ENCODE results near the gene PNLIPRP2. TPM values are rescaled to one million over a fixed set of nuclear protein-coding genes. Genes with fewer than 3 reads are reported as not detected.

Gene PNLIPRP2
- total RNA-seq, 2 donors from 2014 or later = 0.64 to 0.79 TPM

DNA sequence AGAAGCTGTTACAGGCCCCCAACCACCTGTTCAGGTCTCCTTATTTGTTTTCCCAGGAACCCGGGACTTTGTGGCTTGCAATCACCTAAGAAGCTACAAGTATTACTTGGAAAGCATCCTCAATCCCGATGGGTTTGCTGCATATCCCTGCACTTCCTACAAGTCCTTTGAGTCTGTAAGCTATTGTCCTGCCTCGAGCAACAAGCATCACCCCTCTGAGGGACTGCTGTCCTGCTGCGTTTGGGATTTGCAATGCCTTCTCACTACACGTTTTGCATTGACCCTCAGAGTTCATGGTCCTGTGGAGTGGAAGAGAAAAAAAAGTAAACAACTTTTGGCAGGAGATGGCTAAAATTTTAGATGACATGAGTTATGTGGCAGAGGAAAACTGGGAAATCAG is 20.8 kb upstream of the PNLIPRP2 start:
- Histone ChIP-seq H3K27me3 (ENCODE audit: control insufficient read depth, insufficient read depth, low read length, poor library complexity, severe bottlenecking) (no peaks in the 10 kb centered on the region), H3K4me3 (ENCODE audit: low read length) (no peak overlapping the region), H3K4me1 (ENCODE audit: control insufficient read depth, insufficient read depth, low read length) (no peaks in the 10 kb centered on the region), H3K9ac (ENCODE audit: extremely low read depth, low read length, poor library complexity, severe bottlenecking) (no peak overlapping the region), H3K27ac (ENCODE audit: low read depth, low read length) (no peak overlapping the region), H3K9me3 (ENCODE audit: control insufficient read depth, low read length) (no peaks in the 10 kb centered on the region), H3K36me3 (ENCODE audit: control insufficient read depth, insufficient read depth, low read length) (no peaks in the 10 kb centered on the region)
- DNase-seq = no peak
- Mint-ChIP-seq H3K4me3 (no peak overlapping the region), H3K4me1 (no peaks in the 10 kb centered on the region), H3K27me3 (ENCODE audit: insufficient read depth) (no peaks in the 10 kb centered on the region), H3K9me3 (no peaks in the 10 kb centered on the region), H3K27ac (no peak overlapping the region), H3K36me3 (ENCODE audit: low read depth) (no peaks in the 10 kb centered on the region)
- 69 to 73% methylated on average over 4 to 5 of the region's 5 CpGs for WGBS, 2 experiments (ENCODE audit: insufficient coverage in 1 of 2, insufficient read length in 1 of 2)
- TF ChIP-seq, protein P1, sequence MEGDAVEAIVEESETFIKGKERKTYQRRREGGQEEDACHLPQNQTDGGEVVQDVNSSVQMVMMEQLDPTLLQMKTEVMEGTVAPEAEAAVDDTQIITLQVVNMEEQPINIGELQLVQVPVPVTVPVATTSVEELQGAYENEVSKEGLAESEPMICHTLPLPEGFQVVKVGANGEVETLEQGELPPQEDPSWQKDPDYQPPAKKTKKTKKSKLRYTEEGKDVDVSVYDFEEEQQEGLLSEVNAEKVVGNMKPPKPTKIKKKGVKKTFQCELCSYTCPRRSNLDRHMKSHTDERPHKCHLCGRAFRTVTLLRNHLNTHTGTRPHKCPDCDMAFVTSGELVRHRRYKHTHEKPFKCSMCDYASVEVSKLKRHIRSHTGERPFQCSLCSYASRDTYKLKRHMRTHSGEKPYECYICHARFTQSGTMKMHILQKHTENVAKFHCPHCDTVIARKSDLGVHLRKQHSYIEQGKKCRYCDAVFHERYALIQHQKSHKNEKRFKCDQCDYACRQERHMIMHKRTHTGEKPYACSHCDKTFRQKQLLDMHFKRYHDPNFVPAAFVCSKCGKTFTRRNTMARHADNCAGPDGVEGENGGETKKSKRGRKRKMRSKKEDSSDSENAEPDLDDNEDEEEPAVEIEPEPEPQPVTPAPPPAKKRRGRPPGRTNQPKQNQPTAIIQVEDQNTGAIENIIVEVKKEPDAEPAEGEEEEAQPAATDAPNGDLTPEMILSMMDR (conservative IDR thresholded peaks at IDR 0.05) = no peak

DNA sequence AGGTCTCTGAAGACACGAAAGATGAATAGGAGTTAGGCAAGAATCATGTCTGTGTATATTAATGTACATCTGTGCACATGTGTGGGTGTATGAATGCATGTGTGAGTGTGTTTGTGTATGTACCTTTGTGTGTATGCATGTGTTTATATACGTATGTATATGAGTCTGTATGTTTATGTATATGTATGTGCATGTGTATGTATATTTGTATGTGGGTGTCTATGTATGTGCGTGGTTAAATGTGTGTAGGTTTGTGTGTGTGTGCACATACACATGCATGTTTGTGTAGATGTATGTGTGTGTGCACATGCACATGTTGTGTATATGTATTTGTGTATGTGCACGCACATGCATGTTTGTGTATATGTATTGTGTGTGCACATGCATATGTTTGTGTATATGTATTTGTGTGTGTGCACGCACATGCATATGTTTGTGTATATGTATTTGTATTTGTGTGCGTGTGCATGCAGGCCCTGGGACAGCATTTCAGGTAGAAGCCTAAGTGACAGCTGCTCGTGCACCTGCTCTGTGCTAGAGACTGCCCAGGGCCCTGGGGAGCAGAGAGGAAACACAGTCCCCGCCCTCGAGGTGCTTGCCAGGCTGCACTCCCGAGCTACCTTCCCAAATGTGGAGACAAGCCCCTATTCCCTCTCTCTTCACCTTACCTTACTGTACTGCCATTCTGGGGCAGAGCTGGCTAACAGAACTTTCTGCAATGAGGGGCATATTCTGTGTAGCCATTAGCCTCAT is 17.9 kb upstream of the PNLIPRP2 start:
- H3K4me1 ChIP-seq (ENCODE audit: control insufficient read depth, insufficient read depth, low read length) = no peaks in the 10 kb centered on the region
- H3K36me3 Mint-ChIP-seq (ENCODE audit: low read depth) = no peaks in the 10 kb centered on the region
- no peaks in the 10 kb centered on the region for H3K36me3 ChIP-seq (ENCODE audit: control insufficient read depth, insufficient read depth, low read length)
- H3K27ac ChIP-seq (ENCODE audit: low read depth, low read length) = no peak overlapping the region
- H3K27me3 ChIP-seq (ENCODE audit: control insufficient read depth, insufficient read depth, low read length, poor library complexity, severe bottlenecking) = no peaks in the 10 kb centered on the region
- H3K9me3 Mint-ChIP-seq = no peaks in the 10 kb centered on the region
- TF ChIP-seq, protein P1 (conservative IDR thresholded peaks at IDR 0.05) = no peak
- H3K4me1 Mint-ChIP-seq = no peaks in the 10 kb centered on the region
- H3K9me3 ChIP-seq (ENCODE audit: control insufficient read depth, low read length) = no peaks in the 10 kb centered on the region
- no peak overlapping the region for H3K4me3 Mint-ChIP-seq
- DNase-seq = no peak
- WGBS, 2 experiments (ENCODE audit: insufficient coverage in 1 of 2, insufficient read length in 1 of 2) = 87 to 89% methylated on average over 5 to 10 of the region's 10 CpGs
- no peak overlapping the region for H3K27ac Mint-ChIP-seq
- peaks cover 3% of the 10 kb centered on the region for H3K27me3 Mint-ChIP-seq (ENCODE audit: insufficient read depth)
- H3K9ac ChIP-seq (ENCODE audit: extremely low read depth, low read length, poor library complexity, severe bottlenecking) = no peak overlapping the region
- H3K4me3 ChIP-seq (ENCODE audit: low read length) = no peak overlapping the region

DNA sequence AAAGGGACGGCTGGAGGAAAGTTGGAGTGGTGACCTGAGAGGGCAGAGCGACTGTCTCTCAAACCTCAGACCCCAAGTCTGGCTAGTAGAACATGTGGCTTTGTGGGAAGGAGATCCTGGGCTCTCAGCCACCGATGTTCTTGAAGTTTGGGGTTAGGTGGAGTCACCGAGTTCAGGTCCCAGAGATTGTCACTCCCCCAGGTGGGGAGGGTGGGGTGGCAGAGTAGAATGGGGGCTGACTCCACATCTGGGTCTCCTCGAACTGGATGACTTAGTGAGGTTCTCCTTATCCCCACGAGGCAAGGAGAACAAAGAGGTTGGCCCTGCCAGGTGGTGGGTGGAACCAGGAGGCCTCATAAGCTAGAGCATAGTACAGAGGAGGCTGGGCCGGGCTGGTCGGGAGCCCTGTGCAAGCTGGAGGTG is 14.7 kb upstream of the PNLIPRP2 start:
- Histone ChIP-seq H3K27ac (ENCODE audit: low read depth, low read length) (no peak overlapping the region), H3K4me1 (ENCODE audit: control insufficient read depth, insufficient read depth, low read length) (no peaks in the 10 kb centered on the region), H3K9ac (ENCODE audit: extremely low read depth, low read length, poor library complexity, severe bottlenecking) (no peak overlapping the region), H3K36me3 (ENCODE audit: control insufficient read depth, insufficient read depth, low read length) (no peaks in the 10 kb centered on the region), H3K4me3 (ENCODE audit: low read length) (no peak overlapping the region), H3K27me3 (ENCODE audit: control insufficient read depth, insufficient read depth, low read length, poor library complexity, severe bottlenecking) (peaks cover 13% of the 10 kb centered on the region), H3K9me3 (ENCODE audit: control insufficient read depth, low read length) (no peaks in the 10 kb centered on the region)
- H3K36me3 Mint-ChIP-seq (ENCODE audit: low read depth) = no peaks in the 10 kb centered on the region
- H3K9me3 Mint-ChIP-seq = no peaks in the 10 kb centered on the region
- DNase-seq = no peak
- WGBS, 2 experiments (ENCODE audit: insufficient coverage in 1 of 2, insufficient read length in 1 of 2) = 83 to 84% methylated on average over 6 to 8 of the region's 8 CpGs
- H3K4me3 Mint-ChIP-seq = no peak overlapping the region
- no peaks in the 10 kb centered on the region for H3K4me1 Mint-ChIP-seq
- TF ChIP-seq, protein P1 (conservative IDR thresholded peaks at IDR 0.05) = no peak
- no peak overlapping the region for H3K27ac Mint-ChIP-seq
- peaks cover 21% of the 10 kb centered on the region for H3K27me3 Mint-ChIP-seq (ENCODE audit: insufficient read depth)

Data from endodermal cell (in vitro differentiated cells).